Omental fat pad (tissue), 4 donors: ENCODE measurements around the gene CEP162. TPM values are rescaled to one million over a fixed set of nuclear protein-coding genes. Genes with fewer than 3 reads are reported as not detected.

Experiments
- ATAC-seq: fragments of 150-250 bp; one replicate; pipeline ENCODE4 v1.9.1; 2016; ENCODE audit warnings: mild to moderate bottlenecking, moderate library complexity; ENCODE audit not compliant: low FRiP score
- DNase-seq: peaks from one replicate; pipeline ENCODE4 v3.0.0-alpha.2; 2019; ENCODE audit warnings: low spot score
- total RNA-seq, 4 donors: library from RNA; depleted of rRNA; stranded (reverse); fragments of >200 nt; gene quantifications; one replicate each; pipeline ENCODE4 v1.1.0, GENCODE V29; 2016
- TF ChIP-seq, protein P1 (sequence below), 3 donors: fragments of 450-650 bp; IDR thresholded peaks; one replicate each; pipeline ENCODE4 v1.5.1; 2016 to 2017; ENCODE audit warnings: antibody characterized with exemption in 3 of 3, mild to moderate bottlenecking in 3 of 3, moderate library complexity in 2 of 3

The CEP162 gene, protein sequence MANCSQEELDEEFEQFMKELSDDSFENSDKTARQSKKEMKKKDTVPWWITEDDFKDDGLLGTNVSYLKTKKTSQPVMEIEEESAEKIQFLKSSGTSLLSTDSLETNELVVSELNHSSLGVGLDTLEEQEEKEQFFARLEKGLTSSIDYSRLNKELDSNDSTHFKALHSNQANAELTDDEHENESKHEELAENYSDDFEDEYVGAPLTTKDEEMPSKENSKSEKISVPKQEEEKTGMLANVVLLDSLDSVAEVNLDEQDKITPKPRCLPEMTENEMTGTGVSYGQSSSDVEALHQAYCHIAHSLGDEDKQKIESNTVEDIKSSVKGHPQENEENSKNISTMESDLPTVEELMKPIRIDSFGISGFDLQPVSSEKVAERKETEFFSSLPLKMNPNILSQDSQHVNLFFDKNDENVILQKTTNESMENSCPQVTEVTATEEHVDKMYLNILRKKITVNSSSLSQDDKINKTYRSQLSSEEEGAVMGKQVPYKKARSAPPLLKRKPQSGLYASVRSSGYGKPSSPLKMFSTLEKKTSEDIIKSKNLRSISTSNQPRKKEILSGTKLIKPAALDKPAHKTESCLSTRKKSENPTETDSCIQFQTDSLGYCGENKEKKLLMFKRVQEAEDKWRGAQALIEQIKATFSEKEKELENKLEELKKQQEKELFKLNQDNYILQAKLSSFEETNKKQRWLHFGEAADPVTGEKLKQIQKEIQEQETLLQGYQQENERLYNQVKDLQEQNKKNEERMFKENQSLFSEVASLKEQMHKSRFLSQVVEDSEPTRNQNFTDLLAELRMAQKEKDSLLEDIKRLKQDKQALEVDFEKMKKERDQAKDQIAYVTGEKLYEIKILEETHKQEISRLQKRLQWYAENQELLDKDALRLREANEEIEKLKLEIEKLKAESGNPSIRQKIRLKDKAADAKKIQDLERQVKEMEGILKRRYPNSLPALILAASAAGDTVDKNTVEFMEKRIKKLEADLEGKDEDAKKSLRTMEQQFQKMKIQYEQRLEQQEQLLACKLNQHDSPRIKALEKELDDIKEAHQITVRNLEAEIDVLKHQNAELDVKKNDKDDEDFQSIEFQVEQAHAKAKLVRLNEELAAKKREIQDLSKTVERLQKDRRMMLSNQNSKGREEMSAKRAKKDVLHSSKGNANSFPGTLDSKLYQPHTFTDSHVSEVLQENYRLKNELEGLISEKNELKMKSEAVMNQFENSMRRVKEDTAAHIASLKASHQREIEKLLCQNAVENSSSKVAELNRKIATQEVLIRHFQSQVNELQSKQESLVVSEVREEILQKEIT (N-terminal part only)
- total RNA-seq: 10 to 100 TPM in 1 of 4 donors, 1 to 10 TPM in 3; 5.3 to 15.8 (median 6.0) TPM

DNA sequence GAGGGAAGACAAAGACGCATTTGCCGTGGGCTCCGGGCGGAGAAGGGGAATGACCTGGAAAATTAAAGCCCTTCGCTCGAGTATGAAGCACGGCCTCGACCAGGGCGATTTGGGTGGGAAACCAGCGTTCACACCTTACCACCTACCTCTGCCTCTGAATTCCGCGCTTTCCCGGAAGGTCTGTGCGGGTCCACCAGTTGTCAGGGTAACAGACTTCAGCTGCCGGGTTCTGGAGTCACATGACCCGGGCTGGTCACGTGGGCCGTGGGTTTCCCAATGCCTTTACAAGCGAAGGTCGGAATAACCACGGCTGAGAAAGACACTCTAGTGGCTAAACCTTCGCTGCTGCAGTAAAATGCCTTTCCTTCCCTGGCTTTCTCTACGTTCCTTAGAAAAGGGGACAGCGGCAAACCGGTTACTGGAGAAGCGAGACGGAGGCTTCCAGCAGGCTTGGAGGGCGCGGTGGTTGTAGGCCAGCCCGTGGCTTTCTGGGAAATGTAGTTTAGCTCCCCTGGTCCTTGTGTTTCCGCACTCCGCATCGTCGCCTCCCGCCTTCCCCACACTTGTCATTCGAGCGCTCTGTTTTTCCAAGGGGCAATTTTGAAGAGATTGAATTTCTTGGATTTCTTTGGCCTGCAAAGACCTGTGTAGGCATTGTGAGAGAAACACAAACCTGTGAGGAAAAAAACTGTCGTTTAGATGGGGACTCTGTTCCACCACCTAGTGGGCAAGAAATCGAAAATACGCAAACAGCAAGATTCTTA, at the start of gene CEP162:
CEP162 (minus strand) TSS at position 210 of the 764 bp plus-strand sequence. CDS start 1,250 bp downstream, outside the sequence.
- peak; percentile 99 for DNase-seq
- TF ChIP-seq, protein P1, sequence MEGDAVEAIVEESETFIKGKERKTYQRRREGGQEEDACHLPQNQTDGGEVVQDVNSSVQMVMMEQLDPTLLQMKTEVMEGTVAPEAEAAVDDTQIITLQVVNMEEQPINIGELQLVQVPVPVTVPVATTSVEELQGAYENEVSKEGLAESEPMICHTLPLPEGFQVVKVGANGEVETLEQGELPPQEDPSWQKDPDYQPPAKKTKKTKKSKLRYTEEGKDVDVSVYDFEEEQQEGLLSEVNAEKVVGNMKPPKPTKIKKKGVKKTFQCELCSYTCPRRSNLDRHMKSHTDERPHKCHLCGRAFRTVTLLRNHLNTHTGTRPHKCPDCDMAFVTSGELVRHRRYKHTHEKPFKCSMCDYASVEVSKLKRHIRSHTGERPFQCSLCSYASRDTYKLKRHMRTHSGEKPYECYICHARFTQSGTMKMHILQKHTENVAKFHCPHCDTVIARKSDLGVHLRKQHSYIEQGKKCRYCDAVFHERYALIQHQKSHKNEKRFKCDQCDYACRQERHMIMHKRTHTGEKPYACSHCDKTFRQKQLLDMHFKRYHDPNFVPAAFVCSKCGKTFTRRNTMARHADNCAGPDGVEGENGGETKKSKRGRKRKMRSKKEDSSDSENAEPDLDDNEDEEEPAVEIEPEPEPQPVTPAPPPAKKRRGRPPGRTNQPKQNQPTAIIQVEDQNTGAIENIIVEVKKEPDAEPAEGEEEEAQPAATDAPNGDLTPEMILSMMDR (IDR thresholded peaks at IDR 0.05): no peak
- peak; percentile 96 for ATAC-seq

DNA sequence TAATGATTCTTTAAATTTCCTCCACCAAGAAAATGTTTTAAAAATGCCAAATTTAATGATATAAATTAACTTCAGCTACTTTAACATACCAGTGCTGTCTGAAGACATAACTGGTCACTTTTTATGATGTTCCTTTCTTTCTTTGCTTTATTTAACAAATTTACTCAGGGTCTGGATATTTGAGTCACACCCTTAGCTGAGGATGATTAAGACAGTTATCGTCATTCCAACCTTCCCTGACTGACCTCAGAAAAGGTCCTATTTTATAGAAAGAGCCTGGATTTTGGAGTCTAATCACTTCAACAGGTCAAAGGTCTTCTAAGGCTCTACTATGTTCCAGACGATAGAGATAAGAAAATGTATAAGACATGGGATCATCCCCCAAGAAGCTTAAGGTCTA, 47.4 kb upstream of the CEP162 start:
- TF ChIP-seq, protein P1 (IDR thresholded peaks at IDR 0.05): no peak
- ATAC-seq (no peak), DNase-seq (no peak)

DNA sequence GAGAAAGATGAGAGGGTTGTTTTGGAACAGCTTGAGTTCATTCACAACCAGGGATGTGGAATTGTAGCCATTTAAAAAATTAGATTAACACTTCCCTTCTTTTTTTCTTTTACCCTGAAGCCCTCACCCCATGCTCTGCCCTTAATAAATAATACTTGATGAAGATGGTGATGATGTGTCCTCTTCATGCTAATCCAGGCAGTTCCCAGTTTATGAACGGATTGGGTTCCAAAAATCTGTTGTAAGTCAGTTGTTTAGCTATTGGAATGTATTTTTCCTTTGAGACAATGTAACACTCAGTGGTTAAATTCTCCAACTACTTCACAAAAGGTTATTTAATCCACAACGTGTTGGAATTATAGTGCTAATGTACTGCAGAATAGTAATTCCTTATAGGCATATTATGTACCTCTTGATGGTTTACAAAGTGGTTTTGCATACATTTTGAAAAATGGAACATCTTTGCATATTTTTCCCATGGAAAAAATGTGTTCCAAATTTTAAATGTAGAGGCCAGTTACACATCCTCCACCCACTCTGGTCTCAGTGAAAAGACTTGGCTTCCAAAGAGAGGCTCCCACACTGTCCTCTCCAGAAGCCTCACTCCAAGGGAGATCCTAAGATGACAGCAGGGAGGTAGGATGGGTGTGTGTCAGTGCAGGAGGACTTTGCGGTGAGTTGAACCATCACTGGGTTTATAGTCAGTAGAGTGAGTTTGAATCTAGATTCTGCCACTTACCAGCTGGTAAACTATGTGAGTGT, 45.8 kb upstream of the CEP162 start:
- ATAC-seq: no peak
- no peak for DNase-seq
- TF ChIP-seq, protein P1 (IDR thresholded peaks at IDR 0.05): no peak

DNA sequence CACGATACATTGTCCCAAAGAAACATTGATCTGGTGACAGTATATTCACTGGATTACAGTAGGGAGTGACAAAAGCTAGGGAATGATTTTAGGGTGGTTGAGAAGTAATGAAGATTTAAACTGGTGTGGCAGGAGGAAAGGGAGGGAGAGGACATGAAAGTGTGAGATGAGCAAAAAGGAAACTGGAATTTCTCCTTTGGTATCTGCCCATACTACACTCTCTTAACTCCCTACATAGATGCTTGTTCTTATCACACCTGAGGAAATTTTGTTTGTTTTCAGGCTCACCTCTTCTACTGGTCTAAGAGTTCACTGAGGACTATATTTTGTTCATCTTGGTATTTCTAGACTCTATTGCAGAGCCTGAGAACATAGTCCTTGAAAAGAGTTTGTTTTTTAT, 44.9 kb upstream of the CEP162 start:
- TF ChIP-seq, protein P1 (IDR thresholded peaks at IDR 0.05): no peak
- ATAC-seq (no peak), DNase-seq (no peak)

DNA sequence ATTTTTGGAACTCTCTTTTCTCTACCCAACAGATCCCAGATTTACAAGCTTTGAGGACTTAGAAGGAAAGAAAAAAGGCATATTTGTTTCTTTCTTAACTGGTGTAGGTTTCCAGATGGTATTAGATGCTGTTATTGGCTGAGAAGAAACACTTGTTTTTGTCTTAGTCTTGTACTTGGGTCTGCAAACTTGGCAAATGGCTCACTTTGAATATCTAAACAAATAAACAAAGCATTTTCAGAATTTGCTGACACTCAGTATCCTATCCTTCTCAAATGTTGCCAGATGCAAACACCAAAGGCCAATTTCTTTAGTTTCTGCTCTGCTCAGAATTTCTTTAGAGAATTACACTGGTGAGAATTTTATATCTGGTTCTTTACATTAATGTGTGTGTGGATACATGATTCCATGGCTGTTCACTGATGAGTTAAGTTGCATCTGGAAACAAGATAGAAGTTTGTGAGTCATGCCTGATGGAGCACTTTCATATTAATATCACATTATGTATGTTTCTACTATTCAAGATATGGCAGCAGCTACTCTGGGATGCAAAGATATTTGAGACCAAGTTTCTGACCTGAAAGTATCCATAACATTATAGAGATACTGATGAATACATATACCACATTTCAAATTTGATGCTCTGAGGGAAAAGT, 43.7 kb upstream of the CEP162 start:
- TF ChIP-seq, protein P1 (IDR thresholded peaks at IDR 0.05): no peak
- DNase-seq: no peak
- ATAC-seq: no peak
